ENCODE measurements around the gene ZNF33A. TPM values are rescaled to one million over a fixed set of nuclear protein-coding genes. Genes with fewer than 3 reads are reported as not detected.

ZNF33A gene
- total RNA-seq, 1 experiment from 2014 or later: 36.3 TPM

- Histone ChIP-seq H3K4me3 (ENCODE audit: low read depth, low read length) (no peak overlapping the region), H3K4me1 (no peaks in the 10 kb centered on the region), H3K9me3 (peaks cover 14% of the 10 kb centered on the region), H3K27me3 (replicated peaks; ENCODE audit: control insufficient read depth, insufficient read depth, low read length) (no peaks in the 10 kb centered on the region), H3K36me3 (ENCODE audit: control insufficient read depth, insufficient read depth, low read length) (peaks cover 2% of the 10 kb centered on the region; the same call in 1 of the 2 replicates)
- no peak for DNase-seq
- ChIA-PET POLR2A (no interaction called here), CTCF (no interaction called here)
- Mint-ChIP-seq H3K9me3 (ENCODE audit: unreplicated experiment) (peaks cover 38% of the 10 kb centered on the region), H3K36me3 (ENCODE audit: insufficient read depth, unreplicated experiment) (peaks cover 58% of the 10 kb centered on the region), H3K4me1 (ENCODE audit: low read depth, unreplicated experiment) (no peaks in the 10 kb centered on the region), H3K27me3 (ENCODE audit: insufficient read depth, unreplicated experiment) (no peaks in the 10 kb centered on the region), H3K4me3 (ENCODE audit: unreplicated experiment) (no peak overlapping the region), H3K27ac (ENCODE audit: unreplicated experiment) (no peak overlapping the region)
- BruUV-seq (replicated peaks): no TSS peak
- TF ChIP-seq CTCF (IDR thresholded peaks at IDR 0.05; ENCODE audit: insufficient read depth in 1 of 2, low read depth in 1 of 2, low read length in 1 of 2, severe bottlenecking in 1 of 2, unreplicated experiment in 1 of 2): no peak
- intact Hi-C loops (cut with micrococcal nuclease; ENCODE audit: unreplicated experiment): no loop called here
Observed at GRCh38 chr10:38102880-38103279, 92.4 kb downstream of the ZNF33A start.

GRCh38 chr10:38103756-38104155 lies 93.3 kb downstream of the ZNF33A start:
- BruUV-seq (replicated peaks): no TSS peak
- Mint-ChIP-seq H3K27me3 (ENCODE audit: insufficient read depth, unreplicated experiment) (no peaks in the 10 kb centered on the region), H3K4me3 (ENCODE audit: unreplicated experiment) (no peak overlapping the region), H3K4me1 (ENCODE audit: low read depth, unreplicated experiment) (no peaks in the 10 kb centered on the region), H3K9me3 (ENCODE audit: unreplicated experiment) (peaks cover 47% of the 10 kb centered on the region), H3K36me3 (ENCODE audit: insufficient read depth, unreplicated experiment) (peaks cover 58% of the 10 kb centered on the region), H3K27ac (ENCODE audit: unreplicated experiment) (no peak overlapping the region)
- H3K9me3 ChIP-seq: peaks cover 21% of the 10 kb centered on the region
- no peaks in the 10 kb centered on the region for H3K27me3 ChIP-seq (replicated peaks; ENCODE audit: control insufficient read depth, insufficient read depth, low read length)
- TF ChIP-seq CTCF (IDR thresholded peaks at IDR 0.05; ENCODE audit: insufficient read depth in 1 of 2, low read depth in 1 of 2, low read length in 1 of 2, severe bottlenecking in 1 of 2, unreplicated experiment in 1 of 2): no peak
- no peaks in the 10 kb centered on the region for H3K4me1 ChIP-seq
- intact Hi-C loops (cut with micrococcal nuclease; ENCODE audit: unreplicated experiment): no loop called here
- CTCF ChIA-PET: no interaction called here
- no peak for DNase-seq
- POLR2A ChIA-PET: no interaction called here
- H3K4me3 ChIP-seq (ENCODE audit: low read depth, low read length): no peak overlapping the region
- peaks cover 2% of the 10 kb centered on the region; the same call in 1 of the 2 replicates for H3K36me3 ChIP-seq (ENCODE audit: control insufficient read depth, insufficient read depth, low read length)

- Mint-ChIP-seq H3K27me3 (ENCODE audit: insufficient read depth, unreplicated experiment) (no peaks in the 10 kb centered on the region), H3K27ac (ENCODE audit: unreplicated experiment) (no peak overlapping the region), H3K4me1 (ENCODE audit: low read depth, unreplicated experiment) (no peaks in the 10 kb centered on the region), H3K4me3 (ENCODE audit: unreplicated experiment) (no peak overlapping the region), H3K36me3 (ENCODE audit: insufficient read depth, unreplicated experiment) (peaks cover 36% of the 10 kb centered on the region), H3K9me3 (ENCODE audit: unreplicated experiment) (peaks cover 67% of the 10 kb centered on the region)
- ChIA-PET CTCF (no interaction called here), POLR2A (no interaction called here)
- Histone ChIP-seq H3K27me3 (replicated peaks; ENCODE audit: control insufficient read depth, insufficient read depth, low read length) (no peaks in the 10 kb centered on the region), H3K4me1 (no peaks in the 10 kb centered on the region), H3K4me3 (ENCODE audit: low read depth, low read length) (no peak overlapping the region), H3K9me3 (peaks cover 70% of the 10 kb centered on the region), H3K36me3 (ENCODE audit: control insufficient read depth, insufficient read depth, low read length) (peaks cover 7% of the 10 kb centered on the region)
- intact Hi-C loops (cut with micrococcal nuclease; ENCODE audit: unreplicated experiment): no loop called here
- TF ChIP-seq CTCF (IDR thresholded peaks at IDR 0.05; ENCODE audit: insufficient read depth in 1 of 2, low read depth in 1 of 2, low read length in 1 of 2, severe bottlenecking in 1 of 2, unreplicated experiment in 1 of 2): no peak
- BruUV-seq (replicated peaks): no TSS peak
- no peak for DNase-seq
Observed at GRCh38 chr10:38112159-38112558, 101.7 kb downstream of the ZNF33A start.

Other genes starting within 250 kb of the ZNF33A start
- 16.7 and 17.6 TPM in 2 replicates for gene ZNF248, start 153.1 kb upstream of the ZNF33A start, total RNA-seq (2022)
- 1.5 and 1.7 TPM in 2 replicates for gene ZNF25, start 34.0 kb upstream of the ZNF33A start, total RNA-seq (2022)
- 14.0 and 15.1 TPM in 2 replicates for gene ZNF37A, start 83.7 kb downstream of the ZNF33A start, total RNA-seq (2022)